GM18502 (cell line): ENCODE measurements around the gene COL6A1.
"Not testable (repeated sequence)": the region's sequence is repeated elsewhere in the genome, so short reads cannot be mapped to it uniquely, and the experiment has no call there.

Experiments
- ATAC-seq: cut with Tn5 transposase; IDR thresholded peaks from one replicate; pipeline ENCODE4 v1.9.1; 2021; ENCODE audit warnings: mild to moderate bottlenecking; ENCODE audit not compliant: unreplicated experiment, poor library complexity

COL6A1 gene

DNA sequence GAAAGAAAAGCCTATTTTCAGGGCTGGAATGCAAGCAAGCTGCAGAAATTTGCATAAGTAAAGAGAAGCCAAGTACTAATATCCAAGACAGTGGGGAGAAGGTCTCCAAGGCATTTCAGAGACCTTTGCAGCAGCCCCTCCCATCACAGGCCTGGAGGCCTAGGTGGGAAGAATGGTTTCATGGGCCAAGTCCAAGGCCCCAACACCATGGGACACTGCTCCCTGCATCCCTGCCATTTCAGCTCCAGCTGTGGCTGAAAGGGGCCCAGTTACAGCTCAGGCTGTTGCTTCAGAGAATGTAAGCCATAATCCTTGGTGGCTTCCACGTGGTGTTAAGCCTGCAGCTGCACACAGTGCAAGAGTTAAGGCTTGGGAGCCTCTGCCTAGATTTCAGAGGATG, 16.9 kb upstream of the COL6A1 start:
- no peak for ATAC-seq

DNA sequence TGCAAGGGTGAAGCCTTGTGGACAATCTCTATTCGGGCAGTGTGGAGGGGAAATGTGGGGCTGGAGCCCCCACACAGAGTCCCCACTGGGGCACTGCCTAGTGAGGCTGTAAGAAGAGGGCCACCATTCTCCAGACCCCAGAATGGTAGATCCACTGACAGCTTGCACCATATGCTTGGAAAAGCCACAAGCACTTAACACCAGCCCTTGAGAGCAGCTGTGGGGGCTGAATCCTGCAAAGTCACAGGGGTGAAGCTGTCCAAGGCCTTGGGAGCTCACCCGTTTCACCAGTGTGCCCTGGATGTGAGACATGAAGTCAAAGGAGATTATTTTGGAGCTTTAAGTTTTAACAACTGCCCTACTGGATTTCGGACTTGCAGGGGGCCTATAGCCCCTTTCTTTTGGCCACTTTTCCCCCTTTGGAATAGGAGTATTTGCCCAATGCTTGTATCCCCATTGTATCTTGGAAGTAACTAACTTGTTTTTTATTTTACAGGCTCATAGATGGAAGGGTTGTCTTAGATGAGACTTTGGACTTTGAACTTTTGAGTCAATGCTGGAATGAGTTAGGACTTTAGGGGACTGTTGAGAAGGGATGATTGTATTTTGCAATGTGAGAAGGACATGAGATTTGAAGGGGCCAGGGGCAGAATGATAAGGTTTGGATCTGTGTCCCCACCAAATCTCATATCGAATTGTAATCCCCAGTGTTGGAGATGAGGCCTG, 16.3 kb upstream of the COL6A1 start:
- ATAC-seq, result no peak

DNA sequence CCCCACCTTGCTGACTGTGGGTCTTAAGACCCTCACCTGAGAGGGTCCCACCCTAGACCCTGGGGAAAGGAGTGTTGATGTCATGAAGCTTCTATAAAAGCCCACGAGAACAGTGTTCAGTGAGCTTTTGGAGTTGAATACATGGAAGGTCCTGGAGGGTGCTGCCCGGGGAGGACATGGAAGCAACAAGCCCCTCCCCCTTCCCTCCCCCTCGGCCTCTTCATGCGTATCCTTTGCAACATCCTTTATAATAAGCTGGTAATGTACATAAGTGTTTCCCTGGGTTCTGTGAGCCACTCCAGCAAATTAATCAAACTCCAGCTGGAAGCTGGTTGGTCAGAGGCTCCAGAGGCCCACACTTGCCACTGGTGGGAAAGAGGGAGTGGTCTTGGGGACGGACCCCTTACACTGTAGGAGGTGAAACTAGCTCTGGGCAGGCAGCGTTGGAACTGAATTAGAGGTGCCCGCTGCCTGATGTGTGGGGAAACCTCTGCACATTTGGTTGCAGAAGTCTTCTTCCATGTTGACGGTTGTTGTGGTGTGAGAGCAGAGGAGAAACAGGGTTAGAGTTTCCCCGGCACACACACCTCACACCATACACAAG, 14.7 kb upstream of the COL6A1 start:
- no peak for ATAC-seq

DNA sequence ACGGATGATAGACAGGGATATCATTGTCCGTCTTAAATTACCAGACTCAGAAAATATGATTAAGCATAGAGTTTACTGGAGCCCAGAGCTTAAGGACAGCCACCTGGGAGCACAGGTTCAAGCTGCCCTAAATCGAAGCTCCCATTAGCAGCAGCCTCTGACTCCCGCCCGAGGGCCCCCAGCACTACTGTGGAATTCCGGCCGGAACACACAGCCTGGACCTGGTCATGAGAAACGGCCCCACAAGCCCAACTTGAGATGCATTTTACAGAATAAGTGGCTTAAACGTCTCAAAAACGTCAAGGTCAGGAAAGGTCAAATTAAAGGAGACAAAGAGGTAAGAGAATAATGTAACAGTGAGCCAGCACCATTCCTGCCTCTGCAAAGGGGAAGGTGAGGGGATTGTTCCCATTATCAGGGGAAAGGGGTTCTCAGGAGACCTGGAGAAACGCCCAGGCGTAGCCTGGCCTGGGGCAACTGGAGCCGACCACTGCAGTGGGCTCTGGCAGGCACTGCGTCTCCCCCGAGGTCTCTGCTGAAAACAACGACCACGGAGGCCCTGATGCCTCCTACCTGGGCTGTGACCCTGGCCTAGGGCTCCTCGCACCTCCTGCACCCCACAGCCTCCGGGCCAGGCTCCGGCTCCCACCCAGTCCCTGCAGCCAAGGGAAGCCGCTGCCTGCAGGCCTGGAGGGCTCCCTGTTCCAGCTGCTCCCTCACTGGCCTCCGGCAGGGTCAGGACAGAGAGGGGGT, 11.5 kb upstream of the COL6A1 start:
- no peak for ATAC-seq

DNA sequence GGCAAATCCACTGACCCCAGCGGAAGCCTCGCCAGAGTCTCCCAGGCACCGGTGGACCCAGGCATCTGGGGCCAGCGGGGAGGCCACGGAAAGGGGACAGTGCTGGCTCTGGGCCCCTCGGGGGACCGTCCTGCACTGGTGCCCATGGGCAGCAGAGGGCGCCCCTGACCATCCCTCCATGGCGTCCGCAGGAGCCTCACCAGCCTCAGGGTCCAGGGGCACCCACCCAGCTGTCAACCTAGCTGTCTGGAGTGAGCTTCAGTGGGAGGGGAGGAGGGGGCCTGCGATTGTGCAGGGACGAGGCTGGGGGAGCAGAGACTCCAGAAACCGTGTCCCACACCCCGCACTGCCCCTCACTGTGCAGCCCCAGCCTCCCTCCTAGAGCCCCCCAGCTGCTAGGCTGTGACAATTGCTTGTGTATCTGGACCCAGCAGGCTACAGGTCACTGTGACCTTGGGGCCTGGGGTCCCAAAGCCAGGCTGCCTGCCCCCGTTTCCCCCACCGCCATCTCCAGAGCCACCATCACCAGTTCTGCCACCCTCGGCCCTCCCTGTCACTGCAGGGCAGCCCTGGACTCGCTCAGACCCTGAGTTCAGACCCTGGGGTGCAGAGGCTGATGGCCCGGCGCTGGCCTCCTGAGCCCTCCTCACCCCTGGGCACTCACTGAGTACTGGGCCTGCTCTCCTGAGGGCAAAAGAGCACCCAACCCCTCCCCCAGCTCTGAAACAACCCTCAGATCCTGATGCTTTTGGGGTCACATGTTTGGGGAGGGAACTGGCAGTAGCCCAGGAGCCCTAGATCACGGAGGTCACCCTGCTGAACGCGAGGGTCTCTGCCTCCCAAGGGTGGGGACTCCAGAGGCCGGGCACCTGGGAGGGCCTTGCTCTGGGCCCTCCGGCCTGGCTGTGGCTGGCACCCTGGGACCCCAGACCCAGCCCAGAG, 10.6 kb upstream of the COL6A1 start:
- no peak for ATAC-seq

DNA sequence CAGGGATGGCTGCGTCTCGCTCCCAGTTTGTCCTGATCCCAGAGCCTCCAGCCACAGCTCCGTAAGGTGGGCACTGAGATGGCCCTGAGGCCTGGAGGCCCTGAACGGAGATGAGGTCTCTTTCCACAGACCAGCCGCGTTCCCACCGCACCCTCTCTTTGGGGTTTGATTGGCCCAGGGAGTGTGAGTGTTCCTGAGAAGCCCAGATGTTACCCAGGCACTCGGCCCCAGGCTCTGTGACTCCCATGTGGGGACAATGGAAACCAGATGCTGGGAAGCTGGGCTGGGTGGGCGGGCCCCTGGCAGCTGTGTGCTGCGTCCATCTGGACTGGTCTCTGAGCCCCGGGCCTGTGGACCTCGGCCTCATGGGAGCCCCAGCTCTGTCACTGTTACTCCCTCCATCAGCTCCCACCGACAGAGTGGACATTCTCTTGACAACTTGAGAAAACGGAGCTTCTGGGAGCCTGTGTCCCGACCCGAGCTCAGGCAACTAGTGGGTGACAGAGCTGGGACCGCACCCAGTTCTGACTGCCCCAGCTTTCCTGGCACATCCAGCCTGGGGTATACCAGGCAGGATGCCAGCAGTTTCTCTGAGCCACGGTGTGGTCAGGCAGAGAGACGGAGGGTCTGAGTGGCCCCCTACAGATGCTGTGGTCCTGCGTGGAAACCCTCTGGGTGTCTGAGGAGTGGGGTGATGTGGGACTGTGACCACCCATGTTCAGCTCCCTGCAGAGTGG, 9.8 kb upstream of the COL6A1 start:
- ATAC-seq, result no peak

DNA sequence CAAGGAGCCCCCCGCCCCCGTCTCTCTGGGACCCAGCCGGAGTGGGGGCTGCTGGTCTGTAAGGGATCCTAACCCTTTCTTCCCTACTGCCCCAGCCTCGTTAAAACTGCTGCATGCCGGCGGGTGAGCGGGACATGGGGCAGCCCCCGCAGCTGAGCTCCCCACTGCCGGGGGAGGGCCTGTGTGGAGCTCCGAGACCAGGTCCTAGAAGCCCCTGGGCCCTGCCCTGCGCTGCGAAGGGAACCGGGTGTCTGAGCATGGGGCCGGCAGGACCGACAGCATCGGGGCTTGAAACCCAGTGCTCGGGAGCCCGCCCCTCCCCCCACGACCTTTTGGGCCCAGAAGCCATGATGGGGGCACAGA, 9.2 kb upstream of the COL6A1 start:
- ATAC-seq, result no peak

DNA sequence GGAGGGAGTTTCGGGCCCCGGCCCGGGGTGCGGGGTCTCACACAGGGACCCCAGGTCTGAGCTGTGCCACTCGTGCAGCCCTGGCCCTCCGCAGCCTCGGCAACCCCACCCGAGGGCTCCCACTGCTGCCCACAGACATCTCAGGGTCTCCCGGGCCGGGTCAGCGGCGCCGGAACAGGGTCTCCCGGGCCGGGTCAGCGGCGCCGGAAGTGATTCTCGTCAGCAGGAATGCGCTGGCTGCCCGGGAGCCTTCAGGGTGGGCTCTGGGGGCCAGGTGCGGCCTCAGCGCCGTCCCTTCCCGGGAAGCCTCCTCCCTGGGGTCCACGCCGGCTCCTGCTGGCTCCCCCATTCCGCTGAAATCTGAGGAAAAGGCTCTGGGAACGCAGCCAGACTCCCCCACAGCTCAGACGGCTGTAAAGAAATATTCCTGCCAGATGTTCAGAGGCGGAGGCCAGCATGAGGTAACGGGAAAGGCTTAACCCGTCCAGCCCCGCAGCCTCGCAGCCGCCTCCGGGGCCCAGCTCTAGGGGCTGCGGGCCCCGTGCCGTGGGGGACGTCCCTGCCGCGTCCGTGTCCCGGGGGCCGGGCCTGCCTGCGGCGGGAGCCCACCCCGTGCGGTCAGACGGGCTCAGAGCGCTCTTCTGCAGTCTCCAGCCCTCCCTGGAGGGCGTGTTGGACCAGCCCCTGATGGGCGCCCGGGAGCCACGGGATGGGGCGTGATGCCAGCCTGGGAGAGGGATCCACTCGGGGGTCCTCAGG, 8.7 kb upstream of the COL6A1 start:
- ATAC-seq, result no peak

DNA sequence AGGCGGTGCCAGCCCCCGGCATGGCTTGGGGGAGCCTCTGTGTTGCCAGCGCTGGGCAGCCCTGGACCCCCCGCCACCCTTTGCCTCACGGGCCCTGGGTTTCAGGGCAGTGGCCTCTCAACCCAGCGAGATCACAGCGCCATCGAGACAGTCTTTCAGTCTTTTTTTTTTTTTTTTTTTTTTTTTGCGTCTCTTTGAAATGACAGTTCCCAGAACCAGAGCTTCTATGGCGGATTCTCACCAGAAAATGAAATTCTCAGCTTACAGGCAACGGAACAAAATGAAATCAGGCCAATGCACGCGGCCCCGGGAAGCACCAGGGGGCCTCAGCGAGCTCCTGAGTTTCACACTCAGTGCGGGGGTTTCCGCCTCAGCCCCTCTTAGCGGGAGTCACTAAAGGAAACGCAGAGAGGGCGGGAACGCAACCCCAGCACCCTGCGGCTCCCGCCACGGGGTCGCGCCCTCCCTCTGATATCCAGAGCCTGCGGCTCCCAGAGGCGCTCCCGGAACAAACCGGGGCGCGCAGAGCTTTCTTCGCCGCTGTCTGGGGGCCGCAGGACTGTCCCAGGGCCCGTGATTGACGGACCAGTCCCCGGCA, 8.0 kb upstream of the COL6A1 start:
- peak; percentile 65 for ATAC-seq

DNA sequence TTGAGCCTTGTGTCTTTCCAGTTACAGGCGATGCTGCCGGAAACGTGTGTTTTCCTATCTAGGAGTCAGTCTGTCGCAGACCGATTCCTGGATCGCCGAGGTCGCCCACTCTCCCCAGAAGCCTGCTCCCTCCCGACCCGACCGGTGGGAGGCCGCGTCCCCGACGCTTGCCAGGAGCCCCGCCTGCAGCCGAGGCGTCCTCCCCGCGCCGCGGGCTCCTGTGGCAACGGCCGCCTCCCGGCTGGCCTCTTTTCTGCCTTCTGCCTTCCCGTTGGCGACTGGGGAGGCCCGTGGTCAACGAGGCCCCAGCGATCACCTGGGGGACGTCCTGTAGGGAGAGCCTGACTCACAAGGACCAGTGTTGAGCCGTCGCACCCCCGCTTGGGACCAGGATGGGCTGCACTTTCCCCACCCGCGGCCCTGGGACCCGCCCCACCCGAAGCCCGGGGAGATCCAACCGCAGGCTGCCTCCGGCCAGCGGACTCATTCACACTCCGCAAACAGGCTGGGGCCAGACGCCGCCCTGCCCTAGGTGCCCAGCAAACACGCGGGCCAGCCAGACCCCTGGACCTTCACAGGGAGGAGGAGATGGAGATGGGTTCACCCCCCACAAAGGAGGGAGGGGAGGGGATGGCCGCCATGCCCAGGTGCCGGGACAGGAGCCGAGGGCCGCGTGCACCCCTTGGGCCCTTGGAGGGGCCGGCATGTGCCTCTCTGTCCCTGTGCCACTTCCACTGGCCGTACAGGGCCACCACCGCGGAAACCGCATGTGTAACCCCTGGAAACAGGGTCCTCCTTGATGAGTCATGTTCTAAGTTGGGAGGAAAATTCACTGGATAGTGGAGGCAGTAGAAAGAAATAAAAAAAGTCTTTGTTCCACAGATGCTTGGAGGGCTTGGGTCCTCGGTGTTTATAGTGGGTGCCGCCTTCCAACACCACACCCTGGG, 7.2 kb upstream of the COL6A1 start:
- peak; percentile 18 for ATAC-seq

DNA sequence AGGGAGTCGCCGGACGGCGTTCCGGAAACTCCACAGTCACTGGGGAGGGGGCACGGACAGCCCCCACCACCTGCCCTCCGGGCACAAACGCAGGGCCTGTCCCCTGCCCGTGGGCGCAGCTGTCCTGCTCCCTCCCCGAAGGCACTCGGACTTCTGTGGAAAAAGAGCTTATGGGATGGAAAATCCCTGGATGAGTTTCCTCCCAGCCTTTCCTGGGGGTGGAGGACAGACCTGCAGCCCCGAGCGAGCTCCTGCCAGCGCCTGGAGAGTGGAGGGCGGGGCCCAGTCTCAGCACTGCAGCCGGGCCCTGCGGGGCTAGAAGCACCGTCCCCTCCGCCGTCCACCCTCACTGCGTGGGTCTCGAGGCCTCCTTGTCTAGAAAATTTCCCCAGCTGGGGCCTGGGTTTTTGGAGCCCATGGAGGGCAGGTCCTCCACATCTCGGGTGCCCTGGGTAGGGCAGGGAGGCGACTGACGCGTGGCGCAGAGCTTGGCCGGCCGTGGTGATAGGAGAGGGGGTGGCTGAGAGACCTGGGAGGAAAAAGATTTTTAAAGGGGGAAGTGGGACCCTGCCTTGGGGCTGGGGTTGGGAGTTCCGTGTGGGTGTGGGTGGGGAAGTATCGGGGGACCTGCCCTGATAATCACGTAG, 6.4 kb upstream of the COL6A1 start:
- ATAC-seq, result no peak

DNA sequence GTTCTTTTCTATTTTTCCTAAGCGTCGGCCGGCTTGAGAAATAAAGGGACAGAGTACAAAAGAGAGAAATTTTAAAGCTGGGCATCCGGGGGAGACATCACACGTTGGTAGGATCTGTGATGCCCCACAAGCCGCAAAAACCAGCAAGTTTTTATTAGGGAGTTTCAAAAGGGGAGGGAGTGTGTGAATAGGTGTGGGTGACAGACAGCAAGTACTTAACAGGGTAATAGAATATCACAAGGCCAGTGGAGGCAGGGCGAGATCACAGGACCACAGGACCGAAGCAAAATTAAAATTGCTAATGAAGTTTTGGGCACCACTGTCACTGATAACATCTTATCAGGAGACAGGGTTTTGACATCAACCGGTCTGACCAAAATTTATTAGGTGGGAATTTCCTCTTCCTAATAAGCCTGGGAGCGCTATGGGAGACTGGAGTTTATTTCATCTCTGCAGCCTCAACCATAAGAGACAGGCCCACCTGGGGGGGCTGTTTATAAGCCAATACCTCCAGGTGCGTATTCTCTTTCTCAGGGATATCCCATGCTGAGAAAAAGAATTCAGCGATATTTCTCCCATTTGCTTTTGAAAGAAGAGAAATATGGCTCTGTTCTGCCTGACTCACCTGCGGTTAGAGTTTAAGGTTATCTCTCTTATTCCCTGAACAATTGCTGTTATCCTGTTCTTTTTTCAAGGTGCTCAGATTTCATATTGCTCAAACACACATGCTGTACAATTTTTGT, 5.7 kb upstream of the COL6A1 start:
- not testable (repeated sequence) for ATAC-seq

DNA sequence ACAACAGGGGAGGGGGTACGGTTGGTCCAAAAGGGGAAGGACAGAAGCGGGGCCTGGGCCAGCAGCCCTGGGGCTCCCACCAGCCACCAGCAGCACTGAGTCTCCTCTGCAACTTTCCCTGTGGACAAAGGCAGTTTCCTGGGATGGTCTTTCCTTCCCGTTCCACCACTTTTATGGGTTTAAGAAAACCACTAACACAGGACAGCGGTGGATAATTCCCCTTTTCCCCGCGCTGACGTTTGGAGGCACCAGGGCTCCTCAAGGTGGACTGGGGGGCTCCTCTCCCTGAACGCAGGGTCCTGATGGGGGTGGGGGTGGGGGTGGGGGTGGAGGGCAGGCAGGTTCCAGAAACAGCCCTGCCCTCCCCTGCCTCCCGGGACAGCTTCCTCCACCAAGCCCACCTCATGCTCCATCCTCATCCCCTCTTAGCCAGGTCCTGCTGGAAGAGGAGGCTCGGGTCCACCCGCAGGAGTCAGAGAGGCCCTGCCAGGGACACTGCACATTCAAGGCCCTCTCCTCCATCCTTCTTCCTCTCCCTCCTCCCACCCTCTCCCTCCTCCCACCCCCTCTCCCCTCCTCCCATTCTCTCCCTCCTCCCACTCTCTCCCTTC, 4.8 kb upstream of the COL6A1 start:
- ATAC-seq, result no peak

DNA sequence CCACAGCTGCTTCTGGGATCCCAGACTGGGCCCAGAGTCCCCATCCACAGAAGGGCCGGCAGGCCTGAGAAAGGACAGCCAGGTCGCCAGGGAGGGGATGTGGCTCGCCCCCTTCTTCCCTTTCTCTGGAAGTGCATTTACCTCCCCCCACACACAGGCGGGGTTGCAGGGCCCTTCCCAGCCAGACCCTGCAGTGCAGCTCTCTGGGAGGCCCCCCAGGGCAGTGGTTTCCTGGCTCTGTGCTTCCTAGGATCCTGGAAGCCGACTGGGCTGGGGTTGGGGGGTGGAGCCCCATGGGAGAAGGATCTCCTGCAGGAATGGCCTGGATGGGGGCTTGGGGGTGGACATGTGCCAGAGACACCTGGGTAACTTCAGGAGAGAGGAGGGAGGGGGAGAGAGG, 4.2 kb upstream of the COL6A1 start:
- ATAC-seq, result no peak

DNA sequence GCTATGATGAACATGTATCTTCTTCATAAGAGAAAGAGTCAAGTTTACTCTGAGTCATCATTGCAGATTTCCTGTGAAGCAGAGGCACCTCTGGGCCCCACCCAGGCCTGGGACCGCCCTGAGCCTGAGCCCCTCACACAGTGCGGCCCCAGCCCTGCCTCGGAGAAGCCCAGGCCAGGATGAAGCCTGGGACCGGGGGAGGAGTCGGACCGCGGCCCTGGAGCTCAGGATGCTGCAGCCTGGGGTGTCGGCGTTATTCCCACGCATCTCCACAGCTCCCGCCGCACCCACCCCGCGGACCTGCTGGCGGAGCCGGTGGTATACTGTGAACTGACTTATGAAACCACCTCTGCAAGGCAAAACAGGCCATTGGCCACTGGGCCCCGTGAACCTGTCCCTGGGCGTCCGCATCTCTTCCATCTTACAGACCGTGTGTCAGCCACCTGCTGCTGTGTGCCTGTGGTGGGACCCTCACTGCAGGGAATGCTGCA, 2.4 kb upstream of the COL6A1 start:
- ATAC-seq, result no peak

DNA sequence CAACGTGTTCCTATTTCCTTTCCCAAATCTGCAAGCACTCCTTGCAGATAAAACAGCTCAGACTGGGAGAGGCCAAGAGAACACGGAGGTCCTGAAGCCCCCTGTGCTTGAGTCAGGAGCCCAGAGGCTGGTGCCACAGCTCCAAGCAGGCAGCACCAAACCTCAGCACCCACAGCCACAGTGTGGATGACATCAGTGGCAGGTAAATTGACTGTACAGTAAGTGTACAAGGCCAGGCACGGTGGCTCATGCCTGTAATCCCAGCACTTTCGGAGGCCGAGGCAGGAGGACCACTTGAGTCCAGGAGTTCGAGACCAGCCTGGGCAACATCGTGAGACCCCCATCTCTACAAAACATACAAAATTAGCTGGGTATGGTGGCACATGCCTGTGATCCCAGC, 1.9 kb upstream of the COL6A1 start:
- ATAC-seq, result no peak
